Stimulated activated CD8-positive, alpha-beta memory T cell treated with anti-CD3 and anti-CD28 coated beads, Interleukin-15, amount 100 ng/mL, for 1 hour (primary cell): ENCODE data around the gene MAGEB17.
"Not testable (repeated sequence)": the region's sequence is repeated elsewhere in the genome, so short reads cannot be mapped to it uniquely, and the experiment has no call there.

Experiments
- DNase-seq: peaks from one replicate; pipeline ENCODE4 v3.0.0-alpha.2; 2020; ENCODE audit warnings: low read depth

MAGEB17 gene

DNA sequence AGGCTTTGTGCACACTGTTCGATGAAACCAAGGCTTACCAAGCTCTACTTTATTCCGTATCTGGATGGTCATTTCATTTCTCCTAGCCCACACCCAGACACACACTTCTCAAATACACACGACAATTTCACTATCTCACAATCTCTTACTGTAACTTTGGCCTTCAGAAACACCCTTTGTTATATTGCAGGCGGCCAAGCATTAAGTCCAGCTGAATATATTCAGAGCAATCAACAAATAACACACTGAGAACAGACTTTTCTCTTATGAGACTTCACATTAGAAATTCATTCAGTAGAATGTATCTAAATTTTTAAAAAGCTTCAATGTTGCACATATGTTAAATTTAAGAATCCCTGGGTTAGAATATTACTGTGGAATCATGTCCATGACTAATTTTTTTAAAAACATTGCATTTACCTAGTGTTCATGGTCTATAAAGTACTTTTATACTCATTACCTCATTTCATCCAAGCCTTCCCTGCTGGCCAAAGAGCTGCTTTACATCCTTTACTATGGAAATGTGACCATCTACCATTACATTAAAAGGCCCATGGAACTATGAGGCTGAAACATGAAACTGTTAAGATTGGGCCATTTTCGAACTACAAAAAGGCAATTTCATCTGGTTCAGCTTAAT, 10.5 kb upstream of the MAGEB17 start:
- no peak for DNase-seq

DNA sequence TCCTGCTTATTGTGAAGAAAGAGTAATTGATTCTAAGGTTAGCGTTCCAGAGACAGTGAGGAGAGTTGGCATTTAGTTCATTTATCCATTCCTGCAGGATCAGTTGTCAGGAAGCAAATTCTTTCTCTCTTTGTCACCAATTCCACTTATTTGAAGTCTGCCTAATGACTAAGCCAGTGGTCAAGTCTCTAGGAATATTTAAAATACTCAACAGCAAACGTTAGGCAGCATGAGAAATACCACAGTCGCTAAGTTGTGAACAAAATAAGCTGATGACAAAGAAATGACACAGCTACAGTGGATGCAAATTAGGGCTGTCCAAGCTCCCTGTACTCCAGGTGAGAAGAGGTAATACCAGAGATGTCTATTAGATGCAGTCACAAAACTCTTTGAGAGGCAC, 6.6 kb upstream of the MAGEB17 start:
- no peak for DNase-seq

DNA sequence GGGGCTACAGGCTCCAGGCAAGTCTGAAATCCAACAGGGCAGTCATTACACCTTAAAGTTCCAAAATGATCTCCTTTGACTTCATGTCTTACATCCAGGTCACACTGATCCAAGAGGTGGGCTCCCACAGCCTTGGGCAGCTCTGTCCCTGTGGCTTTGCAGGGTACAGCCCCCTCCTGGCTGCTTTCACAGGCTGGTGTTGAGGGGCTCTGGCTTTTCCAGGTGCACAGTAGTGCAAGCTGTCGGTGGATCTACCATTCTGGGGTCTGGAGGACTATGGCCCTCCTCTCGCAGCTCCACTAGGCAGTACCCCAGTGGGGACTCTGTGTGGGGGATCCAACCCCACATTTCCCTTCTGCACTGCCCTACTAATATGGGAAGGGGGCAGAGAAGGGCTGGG, 6.1 kb upstream of the MAGEB17 start:
- not testable (repeated sequence) for DNase-seq

DNA sequence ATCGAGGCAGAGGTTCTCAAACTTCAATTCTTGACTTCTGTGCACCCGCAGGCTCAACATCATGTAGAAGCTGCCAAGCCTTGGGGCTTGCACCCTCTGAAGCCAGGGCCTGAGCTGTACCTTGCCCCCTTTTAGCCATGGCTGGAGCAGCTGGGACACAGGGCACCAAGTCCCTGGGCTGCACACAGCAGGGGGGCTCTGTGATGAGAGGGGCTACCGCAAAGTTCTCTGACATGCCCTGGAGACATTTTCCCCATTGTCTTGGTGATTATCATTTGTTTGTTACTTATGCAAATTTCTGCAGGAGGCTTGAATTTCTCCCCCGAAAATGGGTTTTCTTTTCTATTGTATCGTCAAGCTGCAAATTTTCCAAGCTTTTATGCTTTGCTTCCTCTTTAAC, 4.9 kb upstream of the MAGEB17 start:
- DNase-seq: no peak

DNA sequence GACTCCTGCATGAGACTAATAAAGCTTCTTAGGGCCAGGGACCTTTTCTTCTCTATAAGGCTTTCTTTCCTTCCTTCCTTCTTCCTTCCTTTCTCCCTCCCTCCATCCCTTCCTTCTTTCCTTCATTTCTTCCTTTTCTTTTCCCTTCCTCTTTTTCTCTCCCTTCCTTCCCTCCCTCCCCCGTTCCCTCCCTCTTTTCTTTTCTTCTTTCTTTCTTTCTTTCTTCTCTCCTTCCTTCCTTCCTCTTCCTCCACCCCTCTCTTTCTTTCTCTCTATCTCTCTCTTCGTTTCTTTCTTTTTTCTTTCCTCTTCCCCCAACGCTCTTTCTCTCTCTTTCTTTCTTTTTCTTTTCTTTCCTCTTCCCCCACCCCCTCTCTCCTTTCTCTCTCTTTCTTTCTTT, 2.5 kb upstream of the MAGEB17 start:
- DNase-seq: no peak

DNA sequence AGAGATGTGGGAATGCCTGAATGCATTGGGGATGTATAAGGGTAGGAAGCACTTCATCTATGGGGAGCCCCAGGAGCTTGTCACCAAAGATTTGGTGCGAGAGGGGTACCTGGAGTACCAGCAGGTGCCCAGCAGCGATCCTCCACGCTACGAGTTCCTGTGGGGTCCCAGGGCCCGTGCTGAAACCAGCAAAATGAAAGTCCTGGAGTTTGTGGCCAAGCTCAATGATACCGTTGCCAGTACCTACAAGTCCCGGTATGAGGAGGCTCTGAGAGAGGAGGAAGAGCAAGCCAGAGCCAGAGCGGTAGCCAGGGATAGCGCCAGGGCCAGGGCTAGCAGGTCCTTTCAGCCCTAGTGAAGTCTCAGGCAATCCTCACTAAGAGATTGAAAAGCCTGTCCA, 3.8 kb downstream of the MAGEB17 start:
- DNase-seq: no peak

DNA sequence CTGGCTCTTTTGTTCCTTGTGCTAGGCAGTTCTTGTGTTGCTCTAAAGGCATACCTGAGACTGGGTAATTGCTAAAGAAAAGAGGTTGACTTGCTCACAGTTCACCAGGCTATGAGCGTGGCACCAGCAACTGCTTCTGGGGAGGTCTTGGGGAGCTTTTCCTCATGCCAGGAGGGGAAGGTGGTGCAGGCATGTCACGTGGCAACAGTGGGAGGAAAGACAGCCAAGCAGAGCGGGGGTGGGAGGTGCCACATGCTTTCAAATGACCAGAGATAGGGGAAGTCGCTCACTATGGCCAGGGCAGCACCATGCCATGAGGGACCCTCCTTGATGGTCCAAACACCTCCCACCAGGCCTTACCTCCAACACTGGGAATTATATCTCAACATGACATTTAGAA, 4.7 kb downstream of the MAGEB17 start:
- no peak for DNase-seq

DNA sequence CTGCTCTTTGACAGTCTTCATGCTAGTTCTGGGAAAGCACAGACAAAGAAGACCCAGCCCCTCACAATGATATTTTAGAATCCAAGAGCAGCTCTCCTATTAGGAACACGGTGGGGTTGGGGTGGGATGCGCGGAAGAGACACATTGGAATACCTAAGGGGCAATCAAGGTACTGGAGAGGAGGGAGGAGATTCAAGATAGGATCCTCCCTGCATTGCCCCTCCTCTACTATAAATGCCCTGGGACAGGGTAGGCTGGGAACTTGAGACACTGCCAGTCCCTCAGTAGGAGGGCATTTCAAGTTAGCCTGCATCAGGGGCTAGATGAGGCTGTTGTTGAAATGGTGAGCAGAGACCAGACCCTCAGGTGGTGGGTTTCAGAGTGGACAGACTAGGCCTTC, 5.1 kb downstream of the MAGEB17 start:
- no peak for DNase-seq

DNA sequence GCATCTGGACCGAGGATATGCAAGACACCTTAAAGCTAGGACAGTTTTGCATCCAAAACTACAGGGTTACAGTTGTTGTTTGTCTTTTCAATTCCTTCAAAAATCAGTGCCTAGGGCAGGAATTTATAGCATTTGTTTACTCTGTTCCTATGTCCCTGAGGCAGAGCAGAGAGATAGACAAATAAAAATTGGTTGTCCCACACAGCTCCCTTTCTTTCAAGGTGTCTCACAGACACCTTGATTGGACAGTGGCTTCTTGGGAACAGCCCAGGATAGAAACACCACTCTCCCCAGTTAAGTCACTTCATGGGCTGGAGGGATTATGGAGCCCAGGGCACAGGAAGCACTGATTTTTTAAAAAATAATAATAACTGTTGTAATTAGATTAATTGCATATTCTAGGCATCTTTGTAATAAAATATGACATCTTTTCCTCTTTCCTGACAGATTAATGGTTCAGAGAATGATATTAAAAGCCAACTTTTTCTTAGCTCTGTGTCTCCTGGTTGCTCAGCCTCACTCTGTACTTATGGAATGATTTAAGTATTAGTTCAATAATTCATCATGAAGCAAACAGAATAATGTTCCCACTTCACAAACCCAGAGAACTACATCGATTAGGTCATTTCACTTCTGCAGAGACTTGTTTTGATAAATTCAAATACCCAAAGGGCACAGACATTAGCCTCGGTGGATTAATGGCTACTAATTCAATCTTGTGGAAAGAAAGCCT, 8.2 kb downstream of the MAGEB17 start:
- DNase-seq: no peak

DNA sequence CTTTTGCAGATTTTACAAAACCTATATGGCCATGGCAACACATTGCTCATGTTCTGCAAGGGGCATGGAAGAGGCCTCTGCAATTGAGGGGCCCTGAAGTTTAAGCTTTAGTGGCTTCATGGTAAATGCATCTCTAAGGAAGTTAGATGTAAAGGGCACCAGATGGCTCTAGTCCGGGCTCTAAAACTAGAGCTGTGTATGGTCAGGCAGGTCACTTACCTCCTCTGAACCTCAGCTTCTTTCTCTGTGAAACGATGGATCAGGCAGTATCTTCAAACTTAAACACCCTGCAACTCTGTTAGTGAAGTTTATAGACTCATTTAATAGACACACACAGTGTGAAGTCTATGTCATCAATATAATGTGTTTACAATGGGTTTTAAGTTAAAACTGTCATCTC, 10.0 kb downstream of the MAGEB17 start:
- no peak for DNase-seq

DNA sequence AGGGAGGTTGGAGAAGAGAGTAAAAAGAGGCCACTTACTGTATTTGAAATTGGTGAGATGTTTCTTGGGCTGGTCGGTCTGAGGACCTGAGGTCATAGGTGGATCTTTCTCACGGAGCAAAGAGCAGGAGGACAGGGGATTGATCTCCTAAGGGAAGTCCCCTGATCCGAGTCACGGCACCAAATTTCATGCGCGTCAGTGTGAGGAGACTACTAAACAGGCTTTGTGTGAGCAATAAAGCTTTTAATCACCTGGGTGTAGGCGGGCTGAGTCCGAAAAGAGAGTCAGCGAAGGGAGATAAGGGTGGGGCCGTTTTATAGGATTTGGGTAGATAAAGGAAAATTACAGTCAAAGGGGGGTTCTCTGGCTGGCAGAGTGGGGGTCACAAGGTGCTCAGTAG, 16.6 kb downstream of the MAGEB17 start:
- not testable (repeated sequence) for DNase-seq

DNA sequence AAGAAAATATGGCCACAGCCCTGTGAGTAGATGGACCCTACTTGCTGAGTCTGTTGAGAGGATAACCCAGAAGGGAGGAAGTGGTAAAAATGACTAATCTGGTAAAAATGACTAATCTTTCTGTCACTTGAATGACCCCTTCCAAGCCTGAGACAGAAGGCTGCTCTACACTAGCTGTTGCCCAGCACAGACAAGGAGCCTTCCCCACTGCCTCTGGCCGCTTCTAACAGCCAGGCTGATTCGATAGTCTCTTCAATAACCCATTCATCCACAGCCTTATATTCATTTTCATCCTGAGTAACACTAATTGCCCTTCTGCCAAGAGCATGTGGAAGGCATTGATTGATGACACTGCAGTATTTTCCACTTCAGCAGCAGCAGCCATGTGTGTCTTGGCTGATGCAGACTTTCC, 18.4 kb downstream of the MAGEB17 start:
- DNase-seq: no peak

DNA sequence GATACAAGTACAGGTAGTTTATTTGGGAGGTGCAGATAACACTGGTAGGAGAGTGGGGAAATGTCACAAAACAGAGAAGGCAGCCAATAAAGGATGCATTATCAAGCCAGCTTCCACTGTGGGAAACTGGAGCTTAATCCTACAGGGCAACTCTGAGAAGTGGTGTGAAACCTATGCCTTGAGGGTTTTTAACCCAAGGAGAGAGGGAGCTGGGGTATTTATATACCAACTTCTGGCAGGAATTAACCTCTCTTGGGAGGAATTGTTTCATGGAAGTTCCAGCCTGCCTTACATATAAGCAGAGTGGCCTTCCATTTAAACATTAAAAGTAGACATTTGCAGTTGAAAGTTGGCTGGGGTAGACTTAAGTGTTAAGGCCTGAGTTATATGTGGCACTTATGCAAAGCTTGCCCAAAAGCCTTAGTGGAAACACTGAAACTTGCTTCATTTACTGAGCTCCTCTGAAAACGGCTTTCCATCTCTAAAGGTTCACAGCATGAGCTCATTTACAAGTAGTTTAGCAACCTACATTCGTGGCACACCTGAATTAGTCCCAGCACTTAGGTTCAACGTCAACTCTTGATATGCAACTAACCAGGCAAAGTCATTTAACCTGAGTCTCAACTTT, 19.2 kb downstream of the MAGEB17 start:
- DNase-seq: no peak

DNA sequence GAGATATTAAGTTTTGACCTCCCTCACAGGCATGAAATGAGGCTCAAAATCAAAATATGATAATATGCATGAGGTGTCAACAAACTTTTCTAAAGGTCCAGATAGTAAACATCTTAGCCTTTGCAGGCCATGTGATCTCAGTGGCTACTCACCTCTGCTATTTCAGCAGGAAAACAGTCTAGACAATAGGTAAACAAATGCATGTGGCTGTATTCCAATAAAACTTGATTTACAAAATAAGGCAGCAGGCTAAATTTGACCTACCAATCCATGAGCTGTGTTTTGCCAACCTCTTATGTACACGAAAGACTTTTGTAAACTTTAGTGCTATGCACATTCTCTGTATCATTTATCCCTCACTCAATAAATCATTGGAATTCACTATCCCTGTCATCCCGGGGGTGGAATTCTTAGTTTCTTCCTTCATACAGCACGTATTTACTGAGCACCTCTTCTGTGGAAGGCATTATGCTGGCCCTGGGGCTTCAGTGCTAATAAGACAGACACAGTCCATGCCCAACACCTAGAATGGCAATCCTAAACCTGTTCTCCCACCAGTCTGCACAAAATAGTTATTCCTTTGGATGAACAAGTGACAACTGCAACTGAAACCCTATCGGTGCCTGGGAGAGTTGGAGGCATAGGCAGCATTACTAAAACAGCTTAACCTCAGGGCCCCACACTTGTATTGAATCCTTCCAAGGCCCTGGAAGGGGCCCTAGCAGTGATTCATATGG, 19.9 kb downstream of the MAGEB17 start:
- no peak for DNase-seq

DNA sequence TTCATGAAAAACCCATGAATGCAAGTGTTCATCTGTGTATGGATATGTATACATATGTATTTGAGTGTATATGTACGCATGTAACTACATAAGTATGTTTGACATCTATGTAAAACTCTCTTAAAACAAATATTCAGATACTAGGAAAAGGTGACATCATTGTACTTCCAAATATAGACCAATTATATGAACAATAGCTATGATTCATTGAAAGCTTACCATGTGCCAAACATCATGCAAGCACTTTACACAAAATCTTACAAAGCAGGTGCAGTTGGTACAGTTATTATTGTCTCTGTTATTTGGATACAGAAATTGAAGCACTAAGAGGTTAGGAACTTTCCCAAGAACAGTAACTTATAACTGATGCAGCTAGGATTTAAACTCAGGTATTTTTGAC, 21.4 kb downstream of the MAGEB17 start:
- no peak for DNase-seq

DNA sequence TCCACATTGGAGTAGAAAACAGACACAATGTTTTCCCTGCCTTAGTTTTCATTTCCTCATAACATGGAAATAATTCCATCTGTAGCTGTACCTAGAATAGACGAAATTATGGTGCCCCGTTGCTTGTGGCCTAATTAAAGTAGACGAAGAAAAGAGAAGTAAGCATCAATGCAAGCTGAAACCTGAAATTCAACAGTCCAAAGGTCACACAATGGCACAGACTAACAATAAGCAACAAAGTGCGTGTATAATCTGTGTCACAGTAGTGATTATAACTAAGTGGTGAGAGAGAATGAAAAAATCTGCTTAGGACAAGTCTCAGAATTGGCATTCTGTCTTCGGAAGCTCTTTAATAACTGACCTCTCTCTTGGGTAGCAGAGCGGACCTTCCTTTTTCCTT, 24.3 kb downstream of the MAGEB17 start:
- DNase-seq: no peak

DNA sequence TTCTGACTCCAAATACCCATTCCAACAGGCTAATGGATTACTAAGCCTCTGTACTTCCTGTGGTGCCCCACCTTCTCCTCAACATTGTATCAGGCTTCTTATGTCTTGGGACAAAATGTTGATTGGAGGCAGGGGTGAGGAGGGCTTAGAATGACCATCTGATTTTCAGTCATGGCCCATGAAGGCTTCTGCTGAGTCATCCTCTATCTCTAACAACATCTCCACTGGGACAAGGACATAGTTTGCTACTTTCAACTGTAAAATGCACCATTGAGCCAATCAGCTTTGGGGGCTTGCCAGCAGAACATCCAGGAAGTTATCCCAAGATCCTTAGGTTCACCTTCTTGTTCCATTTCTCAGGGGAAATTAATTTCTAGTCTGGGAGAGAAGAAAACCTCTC, 29.5 kb downstream of the MAGEB17 start:
- DNase-seq: no peak

DNA sequence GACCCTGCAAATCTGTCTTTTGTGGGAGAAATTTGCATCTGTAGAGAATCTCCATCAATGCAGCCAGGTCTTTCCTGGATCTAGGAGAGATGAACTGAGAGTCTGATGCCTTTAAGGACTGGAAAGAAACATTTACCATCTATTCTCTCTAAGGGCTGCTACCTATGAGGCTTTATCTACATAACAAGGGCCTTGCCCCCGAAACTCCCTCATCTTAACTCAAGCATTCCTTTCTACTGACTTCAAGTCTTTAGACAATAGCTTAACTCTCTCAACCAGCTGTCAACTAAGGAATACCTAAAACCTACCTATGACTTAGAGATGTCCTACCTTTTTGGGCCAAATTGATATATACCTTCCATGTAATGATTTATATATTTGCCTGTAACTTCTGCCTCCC, 32.1 kb downstream of the MAGEB17 start:
- DNase-seq: no peak

DNA sequence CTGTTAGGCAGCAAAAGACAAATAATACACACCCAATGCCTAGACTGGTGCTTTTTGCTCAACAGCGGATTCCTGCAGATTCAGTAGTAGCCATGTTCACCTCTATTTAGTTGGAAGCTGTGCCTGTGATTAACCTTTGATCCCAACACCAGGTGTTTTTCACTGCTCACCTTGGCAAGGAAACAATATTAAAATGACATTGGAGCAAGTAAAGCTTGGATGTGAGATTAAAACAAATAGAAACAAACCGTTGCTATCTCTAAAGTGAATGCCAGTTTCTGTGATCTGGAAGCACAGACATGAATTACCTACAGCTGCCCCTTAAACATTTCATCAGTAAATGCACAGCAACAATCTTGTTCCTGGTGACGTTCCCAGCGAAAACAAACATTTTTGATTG, 35.7 kb downstream of the MAGEB17 start:
- no peak for DNase-seq

DNA sequence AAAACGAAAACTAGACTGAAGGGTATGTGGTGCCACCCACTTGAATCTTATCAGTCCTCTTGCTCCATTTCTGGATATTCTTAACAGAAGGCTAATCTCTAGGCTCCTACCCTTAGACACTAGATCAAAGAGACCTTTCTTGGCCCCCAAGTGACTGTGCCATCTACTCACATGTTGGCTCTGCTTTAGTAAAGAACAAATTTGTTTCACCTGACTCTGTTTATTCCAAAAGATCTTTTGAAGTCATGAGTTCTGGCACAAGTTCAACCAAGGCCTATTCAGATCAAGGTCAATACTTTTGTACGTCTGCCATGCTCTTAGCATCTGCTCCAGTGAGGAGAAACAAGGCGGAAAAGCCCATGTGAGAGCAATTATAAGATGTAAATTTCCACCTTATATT, 37.3 kb downstream of the MAGEB17 start:
- no peak for DNase-seq

DNA sequence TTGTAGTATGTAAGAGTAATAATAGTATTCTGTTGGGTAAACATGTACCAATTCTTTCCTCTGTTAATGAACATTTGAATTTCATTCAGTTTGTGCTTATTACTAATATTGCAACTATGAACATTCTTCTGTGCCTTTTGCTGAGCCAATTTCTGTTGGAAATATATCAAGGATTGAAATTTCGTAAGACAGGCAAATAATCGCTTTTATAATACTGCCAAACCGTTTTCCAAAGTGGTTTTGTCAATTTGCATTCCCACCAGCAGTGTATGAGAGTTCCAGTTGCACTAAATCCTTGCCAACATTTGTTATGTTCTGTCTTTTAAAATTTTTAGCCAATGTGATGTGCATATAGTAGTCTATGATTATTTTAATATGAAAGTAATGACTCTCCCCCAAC, 38.6 kb downstream of the MAGEB17 start:
- DNase-seq: no peak

DNA sequence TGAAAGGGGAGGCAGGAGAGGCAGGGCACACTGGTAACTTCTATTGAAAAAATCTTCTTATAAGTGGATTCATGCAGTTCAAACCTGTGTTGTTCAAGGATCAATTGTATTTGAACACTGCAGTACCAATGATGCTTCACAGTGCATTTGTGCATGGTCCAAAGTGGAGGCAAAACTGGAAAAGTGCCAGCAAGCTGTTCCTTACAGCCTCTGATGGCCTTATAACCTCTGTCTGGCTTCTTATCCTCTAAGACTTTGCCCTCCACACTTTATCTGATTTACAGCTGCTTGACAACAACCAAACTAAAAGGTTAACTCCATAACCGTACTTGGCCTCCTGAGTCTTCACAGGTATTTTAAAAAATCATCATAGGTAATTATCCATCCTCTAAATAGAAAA, 40.4 kb downstream of the MAGEB17 start:
- no peak for DNase-seq

DNA sequence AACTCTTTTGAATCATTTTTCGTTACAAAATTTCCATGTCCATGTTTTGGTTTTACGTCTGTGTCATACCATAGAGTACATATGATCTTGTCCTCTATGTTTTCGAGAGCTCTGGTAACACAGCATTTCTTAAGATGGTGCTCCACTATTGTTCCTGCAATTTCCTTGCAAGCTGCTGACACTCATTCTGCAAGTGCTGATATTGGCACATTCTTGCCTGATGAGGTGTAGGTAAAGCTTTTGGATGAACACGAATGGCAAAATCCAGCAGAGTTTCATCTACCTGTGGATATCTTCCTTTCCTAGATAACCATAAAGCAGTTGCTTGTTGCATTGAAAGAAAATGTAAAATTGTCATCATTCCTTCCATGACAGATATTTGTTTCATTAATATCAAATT, 41.3 kb downstream of the MAGEB17 start:
- DNase-seq: no peak
